ENCODE measurements around the gene GLT8D2.
"Not testable (repeated sequence)": the region's sequence is repeated elsewhere in the genome, so short reads cannot be mapped to it uniquely, and the experiment has no call there.

- TF ChIP-seq CTCF (IDR thresholded peaks at IDR 0.05; ENCODE audit: extremely low read depth in 1 of 2, insufficient read depth in 1 of 2, low read depth in 1 of 2, low read length in 2 of 2); EZH2 (IDR thresholded peaks at IDR 0.05; ENCODE audit: borderline replicate concordance, low read depth, low read length, severe bottlenecking); POLR2AphosphoS5 (IDR thresholded peaks at IDR 0.05; ENCODE audit: insufficient read depth, low read depth, low read length): not testable (repeated sequence)
Observed at GRCh38 chr12:104036143-104036542, 13.8 kb downstream of the GLT8D2 start.

Data from endothelial cell of umbilical vein (primary cell).